SK-N-MC (cell line): ENCODE measurements around the gene QRSL1.

ENCODE experiments used
- DNase-seq: peaks from one replicate; pipeline ENCODE4 v3.0.0-alpha.2; 2011; ENCODE audit warnings: low read depth, low spot score
- H3K27ac ChIP-seq: fragments of 200-600 bp; sonication (generic); 2 replicates; pipeline ENCODE4 v1.5.1; 2016; ENCODE audit warnings: mixed run types
- H3K36me3 ChIP-seq: fragments of 200-600 bp; sonication (generic); 2 replicates; pipeline ENCODE4 v1.6.1; 2017; ENCODE audit warnings: antibody characterized with exemption, low read length, mixed read lengths; ENCODE audit not compliant: insufficient read depth
- H3K4me3 ChIP-seq: fragments of 200-600 bp; sonication (generic); 2 replicates; pipeline ENCODE4 v1.5.1; 2016
- H3K9ac ChIP-seq: fragments of 200-600 bp; sonication (generic); 2 replicates; pipeline ENCODE4 v1.8.0; 2017; ENCODE audit warnings: mixed run types, mixed read lengths; ENCODE audit not compliant: insufficient read length
- H3K9me3 ChIP-seq: fragments of 200-600 bp; sonication (generic); 2 replicates; pipeline ENCODE4 v1.6.1; 2017; ENCODE audit warnings: low read depth, mild to moderate bottlenecking, antibody characterized with exemption, low read length, moderate library complexity, mixed read lengths
- EZH2 ChIP-seq: fragments of 200-600 bp; sonication (generic); IDR thresholded peaks from one replicate; pipeline ENCODE4 v1.6.1; 2017; ENCODE audit warnings: antibody characterized with exemption
- FOXP2 ChIP-seq: optimal IDR thresholded peaks from 2 replicates; pipeline ENCODE3; 2011; ENCODE audit warnings: mild to moderate bottlenecking, moderate library complexity; ENCODE audit not compliant: insufficient read depth; ENCODE audit errors: extremely low read length, control extremely low read depth
- POLR2AphosphoS5 ChIP-seq: IDR thresholded peaks from 2 replicates; pipeline ENCODE4 v1.6.1; 2012; ENCODE audit warnings: mild to moderate bottlenecking, low read depth, low read length, borderline replicate concordance

The QRSL1 gene

GRCh38 chr6:106702046-106702445 lies 72.7 kb downstream of the QRSL1 start:
- Histone ChIP-seq H3K9ac (no peak overlapping the region), H3K9me3 (no peaks in the 10 kb centered on the region), H3K4me3 (no peak overlapping the region), H3K36me3 (no peaks in the 10 kb centered on the region), H3K27ac (no peak overlapping the region)
- no peak for DNase-seq
- TF ChIP-seq FOXP2 = no peak
- TF ChIP-seq EZH2 = no peak
- TF ChIP-seq POLR2AphosphoS5 = no peak

GRCh38 chr6:106702451-106703110 lies 73.2 kb downstream of the QRSL1 start:
- no peak for DNase-seq
- H3K9ac ChIP-seq = no peak overlapping the region
- H3K4me3 ChIP-seq = no peak overlapping the region

GRCh38 chr6:106704327-106704726 lies 74.9 kb downstream of the QRSL1 start:
- no peaks in the 10 kb centered on the region for H3K36me3 ChIP-seq
- no peak for DNase-seq
- no peak overlapping the region for H3K9ac ChIP-seq
- TF ChIP-seq FOXP2 (no peak), POLR2AphosphoS5 (no peak), EZH2 (no peak)
- H3K9me3 ChIP-seq = no peaks in the 10 kb centered on the region
- H3K4me3 ChIP-seq = no peak overlapping the region
- no peak overlapping the region for H3K27ac ChIP-seq

More at GRCh38 chr6:106702451-106703110, 73.2 kb downstream of the QRSL1 start:
- Histone ChIP-seq H3K36me3 (no peaks in the 10 kb centered on the region), H3K9me3 (no peaks in the 10 kb centered on the region), H3K27ac (no peak overlapping the region)
- no peak for TF ChIP-seq EZH2
- no peak for TF ChIP-seq POLR2AphosphoS5
- TF ChIP-seq FOXP2 = no peak

- H3K27ac ChIP-seq = no peak overlapping the region
- no peak for TF ChIP-seq POLR2AphosphoS5
- no peak for TF ChIP-seq FOXP2
- TF ChIP-seq EZH2 = no peak
- DNase-seq = no peak
Observed at GRCh38 chr6:106705156-106705555, 75.8 kb downstream of the QRSL1 start.

DNA sequence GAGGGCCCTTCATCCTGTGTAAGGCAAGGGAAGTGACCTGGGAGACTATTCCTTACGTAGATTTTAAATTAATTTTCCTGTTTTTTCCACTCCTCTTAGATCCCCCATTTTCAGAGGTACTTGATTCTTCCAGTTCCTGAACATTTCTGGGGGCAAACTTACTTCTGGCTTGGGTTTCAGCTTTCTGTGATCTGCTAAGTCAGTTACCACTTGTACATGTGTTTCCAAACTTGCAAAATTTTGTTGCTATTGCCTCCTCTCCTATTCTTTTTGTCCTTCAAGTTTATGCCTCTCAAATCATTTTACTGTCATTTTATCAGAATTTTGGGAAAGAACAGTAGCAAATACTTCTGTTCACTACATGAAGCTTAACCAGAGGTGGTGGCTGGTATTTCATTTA lies 81.2 kb downstream of the QRSL1 start:
- Histone ChIP-seq H3K27ac (no peak overlapping the region), H3K9ac (no peak overlapping the region), H3K9me3 (no peaks in the 10 kb centered on the region), H3K36me3 (no peaks in the 10 kb centered on the region), H3K4me3 (no peak overlapping the region)
- no peak for DNase-seq
- TF ChIP-seq POLR2AphosphoS5 (no peak), EZH2 (no peak), FOXP2 (no peak)

More at GRCh38 chr6:106705156-106705555, 75.8 kb downstream of the QRSL1 start:
- H3K9ac ChIP-seq = no peak overlapping the region
- no peaks in the 10 kb centered on the region for H3K36me3 ChIP-seq
- no peak overlapping the region for H3K4me3 ChIP-seq
- no peaks in the 10 kb centered on the region for H3K9me3 ChIP-seq

- DNase-seq = no peak
- no peak overlapping the region for H3K27ac ChIP-seq
- TF ChIP-seq POLR2AphosphoS5 (no peak), FOXP2 (no peak), EZH2 (no peak)
- no peak overlapping the region for H3K4me3 ChIP-seq
- H3K9ac ChIP-seq = no peak overlapping the region
- no peaks in the 10 kb centered on the region for H3K9me3 ChIP-seq
- H3K36me3 ChIP-seq = no peaks in the 10 kb centered on the region
Observed at GRCh38 chr6:106714281-106714680, 84.9 kb downstream of the QRSL1 start.

GRCh38 chr6:106715922-106716321 lies 86.5 kb downstream of the QRSL1 start:
- Histone ChIP-seq H3K27ac (no peak overlapping the region), H3K36me3 (no peaks in the 10 kb centered on the region), H3K9me3 (no peaks in the 10 kb centered on the region), H3K4me3 (no peak overlapping the region), H3K9ac (no peak overlapping the region)
- no peak for DNase-seq
- no peak for TF ChIP-seq EZH2

DNA sequence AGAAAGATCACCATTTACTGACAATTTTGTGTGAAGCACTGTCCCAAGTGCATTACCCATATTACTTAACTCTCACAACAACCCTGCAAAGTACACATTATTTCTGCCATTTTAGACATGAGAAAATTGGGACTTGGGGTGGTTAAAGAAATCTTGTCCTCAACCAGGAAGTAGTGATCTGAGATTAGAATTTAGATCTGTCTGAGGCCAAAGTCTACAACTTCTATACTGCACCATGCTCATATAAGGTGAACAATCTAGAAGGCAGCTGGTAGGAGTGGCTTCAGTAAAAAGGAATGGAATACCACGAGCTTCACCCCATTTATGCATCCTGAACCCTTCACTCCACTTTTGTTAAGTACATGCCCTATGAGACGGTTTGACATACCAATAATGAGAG lies 87.6 kb downstream of the QRSL1 start:
- H3K36me3 ChIP-seq = no peaks in the 10 kb centered on the region
- no peaks in the 10 kb centered on the region for H3K9me3 ChIP-seq
- TF ChIP-seq EZH2 = no peak
- no peak for TF ChIP-seq POLR2AphosphoS5
- TF ChIP-seq FOXP2 = no peak
- H3K9ac ChIP-seq = no peak overlapping the region
- DNase-seq = no peak
- H3K27ac ChIP-seq = no peak overlapping the region
- no peak overlapping the region for H3K4me3 ChIP-seq
